B cell (primary cell): ENCODE data around the gene RAD51C. TPM values are rescaled to one million over a fixed set of nuclear protein-coding genes. Genes with fewer than 3 reads are reported as not detected.

Experiments used
- ATAC-seq: fragments of 200-7000 bp; cut with Tn5 transposase; one replicate; pipeline ENCODE4 v1.10.0; 2021; ENCODE audit warnings: low read depth, mild to moderate bottlenecking, moderate number of reproducible peaks, moderate library complexity
- CTCF ChIA-PET: fragments of 350-600 bp; sonication (Branson Sonifier 250); formaldehyde crosslinking; loops from one replicate; lab custom pipeline; 2021; ENCODE audit warnings: antibody characterized with exemption, inconsistent platforms; lab: Charles Lee
- POLR2A ChIA-PET: fragments of 350-600 bp; sonication (Branson Sonifier 250); formaldehyde crosslinking; loops from one replicate; lab custom pipeline; 2021; ENCODE audit warnings: antibody characterized with exemption; lab: Charles Lee
- DNase-seq: peaks from one replicate; pipeline ENCODE4 v3.0.0; 2013
- H2AFZ ChIP-seq: 2 replicates; pipeline ENCODE4 v1.6.1; 2012; ENCODE audit warnings: mild to moderate bottlenecking, low read depth, low read length; ENCODE audit not compliant: insufficient read depth, poor library complexity, severe bottlenecking
- H3K27ac ChIP-seq, 2 donors: 1 replicate in 1 of 2; 2 replicates in 1 of 2; pipeline ENCODE4 v1.5.1; 2012 to 2013; ENCODE audit warnings: low read length in 2 of 2, mild to moderate bottlenecking in 2 of 2, moderate library complexity in 1 of 2
- H3K27me3 ChIP-seq, 4 experiments: fragments of 200-600 bp in 1 of 4; sonication (generic) in 1 of 4; replicated peaks in 1 of 4; 1 replicate in 2 of 4; 2 replicates in 2 of 4; pipeline versions ENCODE4 v1.6.1 to v1.7.0; 2013 to 2016; ENCODE audit warnings: low read length in 3 of 4, mild to moderate bottlenecking in 2 of 4, mixed read lengths in 1 of 4, moderate library complexity in 1 of 4; ENCODE audit not compliant: insufficient read depth in 4 of 4, control insufficient read depth in 3 of 4; ENCODE audit errors: control extremely low read depth in 1 of 4
- H3K36me3 ChIP-seq, 2 experiments: replicated peaks in 1 of 2; 1 replicate in 1 of 2; 2 replicates in 1 of 2; pipeline versions ENCODE4 v1.6.1 to v1.7.1; 2013; ENCODE audit warnings: low read length in 1 of 2; ENCODE audit not compliant: insufficient read depth in 2 of 2, control insufficient read depth in 1 of 2; ENCODE audit errors: control extremely low read depth in 1 of 2, extremely low read depth in 1 of 2
- H3K4me1 ChIP-seq, 2 donors: fragments of 200-600 bp in 1 of 2; sonication (generic) in 1 of 2; 1 replicate in 1 of 2; 2 replicates in 1 of 2; pipeline versions ENCODE4 v1.5.1 to v1.6.1; 2013 to 2017; ENCODE audit warnings: low read length in 2 of 2; ENCODE audit not compliant: control insufficient read depth in 2 of 2, insufficient read depth in 2 of 2
- H3K4me2 ChIP-seq: replicated peaks from 2 replicates; pipeline ENCODE3; 2012; ENCODE audit warnings: mild to moderate bottlenecking, low read depth, low read length; ENCODE audit not compliant: poor library complexity, severe bottlenecking
- H3K4me3 ChIP-seq, 5 experiments: fragments of 200-600 bp in 1 of 5; sonication (generic) in 1 of 5; 1 replicate in 3 of 5; 2 replicates in 2 of 5; pipeline versions ENCODE4 v1.5.1 to v1.7.0; 2011 to 2016; ENCODE audit warnings: low read length in 4 of 5, mild to moderate bottlenecking in 4 of 5, low read depth in 2 of 5, control low read depth in 1 of 5, moderate library complexity in 1 of 5; ENCODE audit not compliant: insufficient read depth in 1 of 5; ENCODE audit errors: control extremely low read depth in 1 of 5, extremely low read depth in 1 of 5
- H3K79me2 ChIP-seq: fragments of 200-600 bp; sonication (generic); one replicate; pipeline ENCODE4 v1.6.0; 2016; ENCODE audit warnings: low read length; ENCODE audit not compliant: control insufficient read depth, insufficient read depth
- H3K9ac ChIP-seq: fragments of 200-600 bp; sonication (generic); 2 replicates; pipeline ENCODE4 v1.6.1; 2017; ENCODE audit warnings: mild to moderate bottlenecking, low read length, moderate library complexity
- H3K9me3 ChIP-seq, 3 donors: one replicate each; pipeline versions ENCODE4 v1.6.1 to v1.7.1; 2013; ENCODE audit warnings: low read length in 2 of 3; ENCODE audit not compliant: control insufficient read depth in 2 of 3, insufficient read depth in 1 of 3; ENCODE audit errors: control extremely low read depth in 1 of 3
- H4K20me1 ChIP-seq: 2 replicates; pipeline ENCODE4 v1.6.0; 2012; ENCODE audit warnings: mild to moderate bottlenecking, low read length; ENCODE audit not compliant: insufficient read depth, control insufficient read depth, poor library complexity, severe bottlenecking
- H3K27ac Mint-ChIP-seq: one replicate; pipeline ENCODE4 v1.8.0; 2021; ENCODE audit warnings: mixed read lengths
- H3K27me3 Mint-ChIP-seq: one replicate; pipeline ENCODE4 v1.8.0; 2021; ENCODE audit warnings: mixed read lengths
- H3K4me1 Mint-ChIP-seq: one replicate; pipeline ENCODE4 v1.8.0; 2021; ENCODE audit warnings: mixed read lengths
- H3K4me3 Mint-ChIP-seq: one replicate; pipeline ENCODE4 v1.8.0; 2021; ENCODE audit warnings: mixed read lengths
- H3K9me3 Mint-ChIP-seq: one replicate; pipeline ENCODE4 v1.8.0; 2022; ENCODE audit warnings: mixed read lengths; ENCODE audit not compliant: insufficient read depth
- CTCF ChIP-seq: fragments of 200-600 bp; IDR thresholded peaks from one replicate; pipeline ENCODE4 v1.8.0; 2022; ENCODE audit warnings: antibody characterized with exemption, mild to moderate bottlenecking
- EZH2 ChIP-seq: IDR thresholded peaks from 2 replicates; pipeline ENCODE4 v1.6.1; 2012; ENCODE audit warnings: borderline replicate concordance, low read depth, mild to moderate bottlenecking, moderate library complexity, low read length; ENCODE audit not compliant: insufficient read depth, poor library complexity, severe bottlenecking
- WGBS: methylation state at CpG from one replicate; pipeline ENCODE4 v1.1.5; 2013; ENCODE audit warnings: missing lambda C conversion rate; ENCODE audit not compliant: insufficient coverage; 5-methylcytosine and 5-hydroxymethylcytosine counted together
- intact Hi-C: fragments of 100-400 bp; cut with micrococcal nuclease; formaldehyde crosslinking; loops from one replicate; pipeline ENCODE4 v1.10.0; 2022
- polyA plus RNA-seq: library from polyadenylated mRNA; depleted of rRNA; stranded (reverse); fragments of >200 nt; gene quantifications from 2 replicates; pipeline ENCODE4 v1.2.3, GENCODE V29; 2012
- total RNA-seq, 2 donors: library from RNA; stranded (reverse); fragments of 120-200 nt in 1 of 2; gene quantifications; 1 replicate in 1 of 2; 2 replicates in 1 of 2; pipeline versions ENCODE4 v1.2.3 to v1.2.4, GENCODE V29; 2013 to 2022

The RAD51C gene
- total and polyA plus RNA-seq, 2 donors (not counting 1 experiment from before 2014, with no cell fraction given): 14.2 to 33.2 TPM

- H3K27ac ChIP-seq: no peak overlapping the region
- H4K20me1 ChIP-seq: no peaks in the 10 kb centered on the region
- TF ChIP-seq EZH2 (no peak), CTCF (peak; percentile 93)
- no peaks in the 10 kb centered on the region for H3K9me3 ChIP-seq
- intact Hi-C loops: loop anchor here (1.0 to 2.0 kb wide), 2 partner anchors 124 to 193 kb away; no protein-coding TSS in a partner anchor
- 92% methylated on average over 2 of the region's 4 CpGs for WGBS
- Mint-ChIP-seq H3K27ac (no peak overlapping the region), H3K27me3 (no peaks in the 10 kb centered on the region), H3K4me1 (peaks cover 6% of the 10 kb centered on the region), H3K4me3 (no peak overlapping the region), H3K9me3 (no peaks in the 10 kb centered on the region)
- DNase-seq (peak; percentile 71), ATAC-seq (no peak)
- H3K36me3 ChIP-seq: peaks cover 0 to 13% of the 10 kb centered on the region in 2 experiments
- H3K79me2 ChIP-seq: no peaks in the 10 kb centered on the region
- H3K9ac ChIP-seq: no peak overlapping the region
- H2AFZ ChIP-seq: no peak overlapping the region
- CTCF ChIA-PET: interaction anchor here (0.6 to 9.4 kb wide), 23 partner anchors 8 to 608 kb away, joined by 3 to 199 read pairs (median 4); no protein-coding TSS in a partner anchor
- no peak overlapping the region for H3K4me3 ChIP-seq
- H3K27me3 ChIP-seq: no peaks in the 10 kb centered on the region
- H3K4me1 ChIP-seq: no peaks in the 10 kb centered on the region
- H3K4me2 ChIP-seq: no peak overlapping the region
- POLR2A ChIA-PET: interaction anchor here (0.7 kb wide), 1 partner anchor 284 kb away, joined by 5 read pairs; no protein-coding TSS in a partner anchor
These were observed 18.6 kb downstream of the RAD51C start for GRCh38 chr17:58710948-58711552.

- ChIA-PET CTCF (interaction anchor here (1.6 kb wide), 1 partner anchor 11 kb away, joined by 5 read pairs; no protein-coding TSS in a partner anchor), POLR2A (no interaction called here)
- Mint-ChIP-seq H3K4me1 (no peaks in the 10 kb centered on the region), H3K4me3 (no peak overlapping the region), H3K9me3 (no peaks in the 10 kb centered on the region), H3K27me3 (no peaks in the 10 kb centered on the region), H3K27ac (no peak overlapping the region)
- Histone ChIP-seq H3K4me3 (no peak overlapping the region), H3K36me3 (peaks cover 5 to 26% of the 10 kb centered on the region in 2 experiments), H3K27me3 (no peaks in the 10 kb centered on the region), H3K4me1 (no peaks in the 10 kb centered on the region), H2AFZ (no peak overlapping the region), H3K9ac (no peak overlapping the region), H3K27ac (no peak overlapping the region), H3K9me3 (no peaks in the 10 kb centered on the region), H4K20me1 (no peaks in the 10 kb centered on the region), H3K79me2 (no peaks in the 10 kb centered on the region), H3K4me2 (no peak overlapping the region)
- DNase-seq (no peak), ATAC-seq (no peak)
- 100% methylated on average over 1 of the region's 1 CpG for WGBS
- TF ChIP-seq EZH2 (no peak), CTCF (no peak)
- intact Hi-C loops: no loop called here
These were observed 29.9 kb downstream of the RAD51C start for GRCh38 chr17:58722274-58722673.
